LNCAP (cell line): ENCODE results near the gene MOSPD3.

Experiments used
- CTCF ChIP-seq: fragments of 450-650 bp; IDR thresholded peaks from 2 replicates; pipeline ENCODE4 v1.5.1; 2017; ENCODE audit warnings: mild to moderate bottlenecking

Gene MOSPD3

GRCh38 chr7:100568176-100568895 lies 44.0 kb upstream of the MOSPD3 start:
- TF ChIP-seq CTCF, result no peak

GRCh38 chr7:100568896-100569844 lies 43.2 kb upstream of the MOSPD3 start:
- TF ChIP-seq CTCF, result no peak; the same call in 1 of the 2 replicates

GRCh38 chr7:100570954-100571828 lies 41.1 kb upstream of the MOSPD3 start:
- no peak for TF ChIP-seq CTCF

- TF ChIP-seq CTCF, result no peak
These were observed 40.6 kb upstream of the MOSPD3 start for GRCh38 chr7:100571829-100572116.

GRCh38 chr7:100572281-100572948 lies 39.9 kb upstream of the MOSPD3 start:
- no peak for TF ChIP-seq CTCF

- no peak for TF ChIP-seq CTCF
These were observed 39.2 kb upstream of the MOSPD3 start for GRCh38 chr7:100572949-100573675.
